Transverse colon (tissue), 4 donors: ENCODE results near the gene MICAL2. TPM values are rescaled to one million over a fixed set of nuclear protein-coding genes. Genes with fewer than 3 reads are reported as not detected.

Experiments used
- DNase-seq: peaks from one replicate; pipeline ENCODE4 v3.0.0-alpha.2; 2019
- H3K27ac ChIP-seq, 4 donors: fragments of 200-600 bp; sonication (generic); 2 replicates each; pipeline ENCODE4 v1.5.1; 2016 to 2018; ENCODE audit warnings: inconsistent platforms in 4 of 4
- H3K27me3 ChIP-seq: fragments of 200-600 bp; sonication (generic); 2 replicates; pipeline ENCODE4 v1.5.1; 2017; ENCODE audit warnings: inconsistent platforms
- H3K36me3 ChIP-seq, 4 donors: fragments of 200-600 bp; sonication (generic); 2 replicates each; pipeline ENCODE4 v1.5.1; 2017 to 2019; ENCODE audit warnings: inconsistent platforms in 4 of 4
- H3K4me1 ChIP-seq, 4 donors: fragments of 200-600 bp; sonication (generic); 2 replicates each; pipeline ENCODE4 v1.5.1; 2017 to 2020; ENCODE audit warnings: inconsistent platforms in 4 of 4
- H3K4me3 ChIP-seq, 4 donors: fragments of 200-600 bp; sonication (generic); 1 replicate in 1 of 4; 2 replicates in 3 of 4; pipeline versions ENCODE4 v1.5.1 to v1.6.1; 2017 to 2019; ENCODE audit warnings: inconsistent platforms in 4 of 4
- H3K9me3 ChIP-seq, 2 donors: fragments of 200-600 bp; sonication (generic); 2 replicates each; pipeline ENCODE4 v1.5.1; 2017 to 2019; ENCODE audit warnings: inconsistent platforms in 2 of 2
- CTCF ChIP-seq, 5 experiments: fragments of 200-600 bp in 3 of 5; fragments of 450-650 bp in 2 of 5; sonication (generic) in 3 of 5; IDR thresholded peaks; 1 replicate in 2 of 5; 2 replicates in 3 of 5; pipeline ENCODE4 v1.5.1; 2016 to 2017; ENCODE audit warnings: antibody characterized with exemption in 5 of 5, inconsistent platforms in 3 of 5, mild to moderate bottlenecking in 2 of 5, moderate library complexity in 1 of 5
- EP300 ChIP-seq: sonication (generic); formaldehyde crosslinking; IDR thresholded peaks from one replicate; pipeline ENCODE4 v1.6.1; 2017; ENCODE audit warnings: antibody characterized with exemption, low read depth
- POLR2A ChIP-seq: fragments of 450-650 bp; IDR thresholded peaks from one replicate; pipeline ENCODE4 v1.6.1; 2016; ENCODE audit warnings: antibody characterized with exemption, mild to moderate bottlenecking, moderate library complexity
- POLR2AphosphoS5 ChIP-seq, 3 donors: sonication (generic); formaldehyde crosslinking; IDR thresholded peaks; one replicate each; pipeline ENCODE4 v1.6.1; 2016; ENCODE audit warnings: antibody characterized with exemption in 3 of 3
- WGBS, 2 donors: methylation state at CpG; one replicate each; pipeline ENCODE4 v1.1.5; 2018; ENCODE audit warnings: low coverage in 1 of 2; 5-methylcytosine and 5-hydroxymethylcytosine counted together
- in situ Hi-C, 4 donors: fragments of 200-750 bp; cut with MboI; loops; one replicate each; pipeline versions ENCODE4 v1.15.0 to v1.15.1; 2017; ENCODE audit warnings: low sequenced_read_pairs in 3 of 4, low pct_ligation_motif_present in 1 of 4, low pct_unique_long_range_greater_than_20kb in 1 of 4
- intact Hi-C: fragments of 100-400 bp; cut with DNase I; formaldehyde crosslinking; loops from one replicate; pipeline ENCODE4 v1.15.1; 2023; ENCODE audit warnings: low total_unique reads
- total RNA-seq, 4 donors: library from RNA; depleted of rRNA; stranded (reverse); fragments of >200 nt; gene quantifications; one replicate each; pipeline ENCODE4 v1.1.0, GENCODE V29; 2016

Gene MICAL2
- total RNA-seq, 4 donors from 2014 or later, result 309 to 483 (median 316) TPM

- Histone ChIP-seq H3K9me3 (no peaks in the 10 kb centered on the region), H3K27ac (peak overlapping the region in 1 of 4 donors; percentile 24), H3K36me3 (peaks cover 0 to 3% (median 0%) of the 10 kb centered on the region in 4 donors), H3K4me1 (peaks cover 10 to 48% (median 21%) of the 10 kb centered on the region in 4 donors), H3K27me3 (no peaks in the 10 kb centered on the region), H3K4me3 (no peak overlapping the region)
- intact Hi-C loops, result loop anchor here (10.0 kb wide), 1 partner anchor 62 kb away; the partner anchor contains the start of gene MICAL2
- no peak for TF ChIP-seq POLR2AphosphoS5 (IDR thresholded peaks at IDR 0.05)
- TF ChIP-seq POLR2A, result no peak
- in situ Hi-C loops, result no loop called here
- WGBS, 2 donors, result 85 to 92% methylated on average over 3 to 4 of the region's 4 CpGs
- DNase-seq, result no peak
These were observed 66.0 kb downstream of the MICAL2 start for GRCh38 chr11:12176410-12176809.

GRCh38 chr11:12177739-12178338, 67.4 kb downstream of the MICAL2 start:
- Histone ChIP-seq H3K27ac (peak overlapping the region in 2 of 4 donors; percentile 66 to 69), H3K4me3 (no peak overlapping the region), H3K4me1 (peaks cover 10 to 43% (median 20%) of the 10 kb centered on the region in 4 donors), H3K36me3 (peaks cover 0 to 3% (median 0%) of the 10 kb centered on the region in 4 donors), H3K27me3 (no peaks in the 10 kb centered on the region), H3K9me3 (no peaks in the 10 kb centered on the region)
- WGBS, 2 donors, result 63 to 67% methylated on average over 3 of the region's 3 CpGs
- TF ChIP-seq POLR2A (no peak), EP300 (no peak), CTCF (IDR thresholded peaks at IDR 0.05) (no peak), POLR2AphosphoS5 (IDR thresholded peaks at IDR 0.05) (no peak)
- DNase-seq, result no peak
- intact Hi-C loops (loop anchor here (10.0 kb wide), 1 partner anchor 63 kb away; the partner anchor contains the start of gene MICAL2), in situ Hi-C loops (no loop called here)

- peak in 1 of 3 donors; percentile 38 for TF ChIP-seq POLR2AphosphoS5 (IDR thresholded peaks at IDR 0.05)
- peak; percentile 17 for TF ChIP-seq POLR2A
- TF ChIP-seq CTCF (IDR thresholded peaks at IDR 0.05), result no peak
- TF ChIP-seq EP300, result no peak
- Histone ChIP-seq H3K27me3 (no peaks in the 10 kb centered on the region), H3K9me3 (no peaks in the 10 kb centered on the region), H3K36me3 (peaks cover 0 to 3% (median 0%) of the 10 kb centered on the region in 4 donors), H3K27ac (peak overlapping the region; percentile 38 to 70 (median 68)), H3K4me1 (peaks cover 10 to 32% (median 20%) of the 10 kb centered on the region in 4 donors), H3K4me3 (no peak overlapping the region)
- 36 to 53% methylated on average over 3 to 5 of the region's 5 CpGs for WGBS, 2 donors
- DNase-seq, result peak; percentile 67
- in situ Hi-C loops, result no loop called here
- intact Hi-C loops, result loop anchor here (10.0 kb wide), 1 partner anchor 64 kb away; the partner anchor contains the start of gene MICAL2
These were observed 68.6 kb downstream of the MICAL2 start for GRCh38 chr11:12179019-12179418.

GRCh38 chr11:12179531-12179930, 69.1 kb downstream of the MICAL2 start:
- no peaks in the 10 kb centered on the region for H3K9me3 ChIP-seq

More at GRCh38 chr11:12179531-12179930, 69.1 kb downstream of the MICAL2 start:
- Histone ChIP-seq H3K4me3 (no peak overlapping the region), H3K27ac (peak overlapping the region; percentile 38 to 70 (median 68)), H3K4me1 (peaks cover 10 to 30% (median 21%) of the 10 kb centered on the region in 4 donors), H3K27me3 (no peaks in the 10 kb centered on the region), H3K36me3 (peaks cover 0 to 3% (median 0%) of the 10 kb centered on the region in 4 donors)
- WGBS, 2 donors, result 33 to 57% methylated on average over 3 to 4 of the region's 4 CpGs
- DNase-seq, result no peak
- in situ Hi-C loops (no loop called here), intact Hi-C loops (loop anchor here (10.0 kb wide), 1 partner anchor 65 kb away; the partner anchor contains the start of gene MICAL2)
- no peak for TF ChIP-seq POLR2A
- TF ChIP-seq CTCF (IDR thresholded peaks at IDR 0.05), result no peak
- no peak for TF ChIP-seq POLR2AphosphoS5 (IDR thresholded peaks at IDR 0.05)
- TF ChIP-seq EP300, result no peak
